ENCODE measurements around the gene CHGA. TPM values are rescaled to one million over a fixed set of nuclear protein-coding genes. Genes with fewer than 3 reads are reported as not detected.

Gene CHGA, protein sequence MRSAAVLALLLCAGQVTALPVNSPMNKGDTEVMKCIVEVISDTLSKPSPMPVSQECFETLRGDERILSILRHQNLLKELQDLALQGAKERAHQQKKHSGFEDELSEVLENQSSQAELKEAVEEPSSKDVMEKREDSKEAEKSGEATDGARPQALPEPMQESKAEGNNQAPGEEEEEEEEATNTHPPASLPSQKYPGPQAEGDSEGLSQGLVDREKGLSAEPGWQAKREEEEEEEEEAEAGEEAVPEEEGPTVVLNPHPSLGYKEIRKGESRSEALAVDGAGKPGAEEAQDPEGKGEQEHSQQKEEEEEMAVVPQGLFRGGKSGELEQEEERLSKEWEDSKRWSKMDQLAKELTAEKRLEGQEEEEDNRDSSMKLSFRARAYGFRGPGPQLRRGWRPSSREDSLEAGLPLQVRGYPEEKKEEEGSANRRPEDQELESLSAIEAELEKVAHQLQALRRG
- 10 to 100 TPM; 40.5 to 55.7 TPM for total RNA-seq

DNA sequence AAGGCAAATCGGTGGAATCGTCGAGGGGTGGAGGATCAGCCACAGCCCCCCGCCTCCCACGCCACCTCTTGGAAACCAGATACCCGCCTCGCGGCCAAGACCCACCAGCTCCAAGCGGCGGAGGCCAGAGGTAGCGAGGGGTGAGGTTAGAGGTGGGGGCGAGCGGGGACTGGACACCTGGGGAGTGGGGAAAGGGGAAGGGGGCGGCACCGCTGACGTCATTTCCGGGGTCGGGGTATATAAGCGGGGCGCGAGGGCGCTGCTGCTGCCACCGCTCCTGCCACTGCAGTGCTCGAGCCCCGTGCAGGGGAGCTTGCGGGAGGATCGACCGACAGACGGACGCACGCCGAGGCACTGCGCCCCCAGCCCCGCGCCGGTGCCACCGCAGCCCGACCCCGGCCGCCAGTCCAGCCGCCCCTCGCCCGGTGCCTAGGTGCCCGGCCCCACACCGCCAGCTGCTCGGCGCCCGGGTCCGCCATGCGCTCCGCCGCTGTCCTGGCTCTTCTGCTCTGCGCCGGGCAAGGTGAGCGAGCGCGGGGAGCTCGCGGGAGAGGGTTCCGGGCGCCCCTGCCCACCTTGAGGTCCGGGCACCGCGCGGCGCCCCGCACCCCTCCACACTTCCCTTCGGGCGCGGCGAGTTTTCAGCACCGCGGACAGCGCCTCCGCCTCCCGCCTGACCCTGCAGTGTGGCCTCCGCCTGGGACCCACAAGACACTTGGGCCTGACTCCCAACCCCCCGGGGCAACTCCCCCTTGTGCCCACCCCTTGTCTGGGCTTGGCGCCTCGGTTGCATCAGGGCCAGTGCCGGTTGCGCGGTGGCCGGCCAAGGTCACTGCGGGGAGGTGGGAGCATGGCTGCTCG is at the start of gene CHGA:
Gene CHGA (plus strand): TSS at position 268 of the 861 bp plus-strand sequence. CDS start 210 bp downstream, at position 478.
- H3K27me3 ChIP-seq (replicated peaks; ENCODE audit: insufficient read depth): peaks cover 4% of the 10 kb centered on the region
- H3K4me3 ChIP-seq: no peak within 1 kb of the TSS
- no peaks in the 10 kb centered on the region for H3K9me3 ChIP-seq
- no peak for DNase-seq (ENCODE audit: low spot score)
- H3K4me1 ChIP-seq (replicated peaks): no peaks in the 10 kb centered on the region
- H3K36me3 ChIP-seq: no peaks in the 10 kb centered on the region
- no peak within 1 kb of the TSS for H3K27ac ChIP-seq
- 6% methylated on average over 41 of the region's 86 CpGs for WGBS
- intact Hi-C loops (cut with DNase I): no loop called here
- TF ChIP-seq, protein P1, sequence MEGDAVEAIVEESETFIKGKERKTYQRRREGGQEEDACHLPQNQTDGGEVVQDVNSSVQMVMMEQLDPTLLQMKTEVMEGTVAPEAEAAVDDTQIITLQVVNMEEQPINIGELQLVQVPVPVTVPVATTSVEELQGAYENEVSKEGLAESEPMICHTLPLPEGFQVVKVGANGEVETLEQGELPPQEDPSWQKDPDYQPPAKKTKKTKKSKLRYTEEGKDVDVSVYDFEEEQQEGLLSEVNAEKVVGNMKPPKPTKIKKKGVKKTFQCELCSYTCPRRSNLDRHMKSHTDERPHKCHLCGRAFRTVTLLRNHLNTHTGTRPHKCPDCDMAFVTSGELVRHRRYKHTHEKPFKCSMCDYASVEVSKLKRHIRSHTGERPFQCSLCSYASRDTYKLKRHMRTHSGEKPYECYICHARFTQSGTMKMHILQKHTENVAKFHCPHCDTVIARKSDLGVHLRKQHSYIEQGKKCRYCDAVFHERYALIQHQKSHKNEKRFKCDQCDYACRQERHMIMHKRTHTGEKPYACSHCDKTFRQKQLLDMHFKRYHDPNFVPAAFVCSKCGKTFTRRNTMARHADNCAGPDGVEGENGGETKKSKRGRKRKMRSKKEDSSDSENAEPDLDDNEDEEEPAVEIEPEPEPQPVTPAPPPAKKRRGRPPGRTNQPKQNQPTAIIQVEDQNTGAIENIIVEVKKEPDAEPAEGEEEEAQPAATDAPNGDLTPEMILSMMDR (IDR thresholded peaks at IDR 0.05): no peak
- TF ChIP-seq POLR2AphosphoS5 (IDR thresholded peaks at IDR 0.05) (no peak), POLR2A (IDR thresholded peaks at IDR 0.05) (no peak)

- Histone ChIP-seq H3K9me3 (no peaks in the 10 kb centered on the region), H3K27ac (no peak overlapping the region), H3K36me3 (no peaks in the 10 kb centered on the region), H3K4me3 (no peak overlapping the region), H3K27me3 (replicated peaks; ENCODE audit: insufficient read depth) (no peaks in the 10 kb centered on the region), H3K4me1 (replicated peaks) (no peaks in the 10 kb centered on the region)
- intact Hi-C loops (cut with DNase I): no loop called here
- WGBS: 52% methylated on average over 13 of the region's 13 CpGs
- no peak for DNase-seq (ENCODE audit: low spot score)
- TF ChIP-seq POLR2AphosphoS5 (IDR thresholded peaks at IDR 0.05): no peak
- TF ChIP-seq, protein P1 (IDR thresholded peaks at IDR 0.05): no peak
- no peak for TF ChIP-seq POLR2A (IDR thresholded peaks at IDR 0.05)
Measured at GRCh38 chr14:92874962-92875661, 47.8 kb upstream of the CHGA start.

DNA sequence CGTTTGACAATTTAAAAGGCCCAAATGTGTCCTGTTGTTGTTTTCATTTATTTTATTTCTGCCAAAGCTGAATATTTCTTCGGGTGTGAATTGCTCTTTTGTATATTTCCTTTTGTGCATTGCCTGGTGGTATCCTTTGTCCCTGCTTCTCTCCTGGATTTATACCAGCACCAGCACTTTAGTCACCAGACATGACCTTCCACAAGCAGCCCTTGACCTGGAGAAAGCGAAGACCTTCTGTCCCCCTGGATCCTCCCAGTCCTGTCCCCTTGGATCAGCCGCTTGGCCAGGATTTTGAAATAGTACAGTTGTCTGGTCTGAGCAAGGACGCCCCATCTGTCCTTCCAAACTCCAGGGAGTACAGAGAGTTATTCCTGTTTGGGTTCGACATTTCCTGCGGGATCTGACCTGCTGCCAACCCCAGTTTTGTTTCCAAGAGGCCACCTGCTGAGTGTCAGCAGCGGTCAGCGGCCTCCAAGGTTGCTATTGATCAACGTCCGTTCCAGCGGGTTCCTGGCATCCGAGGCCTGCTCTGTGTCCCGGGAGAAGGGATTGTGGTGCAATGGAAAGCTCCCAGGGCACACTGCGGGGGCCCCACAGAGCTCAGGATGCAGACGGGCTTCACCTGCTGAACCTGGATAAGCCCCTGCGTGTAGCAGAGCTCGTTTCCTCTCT is 45.1 kb upstream of the CHGA start:
- Histone ChIP-seq H3K27me3 (replicated peaks; ENCODE audit: insufficient read depth) (no peaks in the 10 kb centered on the region), H3K4me3 (no peak overlapping the region), H3K36me3 (no peaks in the 10 kb centered on the region), H3K9me3 (no peaks in the 10 kb centered on the region), H3K27ac (no peak overlapping the region), H3K4me1 (replicated peaks) (no peaks in the 10 kb centered on the region)
- intact Hi-C loops (cut with DNase I): no loop called here
- WGBS: 33% methylated on average over 18 of the region's 18 CpGs
- TF ChIP-seq, protein P1 (IDR thresholded peaks at IDR 0.05): no peak
- TF ChIP-seq POLR2AphosphoS5 (IDR thresholded peaks at IDR 0.05) (no peak), POLR2A (IDR thresholded peaks at IDR 0.05) (no peak)
- no peak for DNase-seq (ENCODE audit: low spot score)

DNA sequence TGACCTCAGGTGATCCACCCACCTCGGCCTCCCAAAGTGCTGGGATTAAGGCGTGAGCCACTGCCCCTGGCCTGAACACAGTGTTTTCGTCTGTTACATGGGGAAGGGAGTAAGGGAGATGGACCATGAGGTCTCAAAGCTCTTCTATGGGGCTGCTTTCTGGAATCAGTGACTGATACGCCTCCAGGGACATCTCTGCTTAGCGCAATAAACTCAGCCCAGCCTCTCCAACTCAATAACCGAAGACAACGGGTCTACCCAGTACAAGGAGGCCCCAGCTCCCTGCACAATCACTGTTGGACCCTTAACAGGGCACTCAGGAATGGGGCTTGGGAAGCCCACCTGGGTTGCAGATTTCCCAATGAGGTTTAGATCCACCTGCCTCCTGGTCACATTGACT is 42.6 kb upstream of the CHGA start:
- intact Hi-C loops (cut with DNase I): no loop called here
- no peaks in the 10 kb centered on the region for H3K36me3 ChIP-seq
- no peak overlapping the region for H3K27ac ChIP-seq
- WGBS: 71% methylated on average over 7 of the region's 7 CpGs
- H3K4me3 ChIP-seq: no peak overlapping the region
- H3K4me1 ChIP-seq (replicated peaks): no peaks in the 10 kb centered on the region
- DNase-seq (ENCODE audit: low spot score): no peak
- TF ChIP-seq POLR2AphosphoS5 (IDR thresholded peaks at IDR 0.05) (no peak), POLR2A (IDR thresholded peaks at IDR 0.05) (no peak)
- TF ChIP-seq, protein P1 (IDR thresholded peaks at IDR 0.05): no peak
- H3K9me3 ChIP-seq: no peaks in the 10 kb centered on the region
- H3K27me3 ChIP-seq (replicated peaks; ENCODE audit: insufficient read depth): no peaks in the 10 kb centered on the region

Measured in prostate gland (tissue), 2 donors.